Transverse colon (tissue), 4 donors: ENCODE data around the gene CCDC88C. TPM values are rescaled to one million over a fixed set of nuclear protein-coding genes. Genes with fewer than 3 reads are reported as not detected.

ENCODE experiments used
- DNase-seq: peaks from one replicate; pipeline ENCODE4 v3.0.0-alpha.2; 2019
- H3K27ac ChIP-seq, 4 donors: fragments of 200-600 bp; sonication (generic); 2 replicates each; pipeline ENCODE4 v1.5.1; 2016 to 2018; ENCODE audit warnings: inconsistent platforms in 4 of 4
- H3K27me3 ChIP-seq: fragments of 200-600 bp; sonication (generic); 2 replicates; pipeline ENCODE4 v1.5.1; 2017; ENCODE audit warnings: inconsistent platforms
- H3K36me3 ChIP-seq, 4 donors: fragments of 200-600 bp; sonication (generic); 2 replicates each; pipeline ENCODE4 v1.5.1; 2017 to 2019; ENCODE audit warnings: inconsistent platforms in 4 of 4
- H3K4me1 ChIP-seq, 4 donors: fragments of 200-600 bp; sonication (generic); 2 replicates each; pipeline ENCODE4 v1.5.1; 2017 to 2020; ENCODE audit warnings: inconsistent platforms in 4 of 4
- H3K4me3 ChIP-seq, 4 donors: fragments of 200-600 bp; sonication (generic); 1 replicate in 1 of 4; 2 replicates in 3 of 4; pipeline versions ENCODE4 v1.5.1 to v1.6.1; 2017 to 2019; ENCODE audit warnings: inconsistent platforms in 4 of 4
- H3K9me3 ChIP-seq, 2 donors: fragments of 200-600 bp; sonication (generic); 2 replicates each; pipeline ENCODE4 v1.5.1; 2017 to 2019; ENCODE audit warnings: inconsistent platforms in 2 of 2
- CTCF ChIP-seq, 5 experiments: fragments of 200-600 bp in 3 of 5; fragments of 450-650 bp in 2 of 5; sonication (generic) in 3 of 5; IDR thresholded peaks; 1 replicate in 2 of 5; 2 replicates in 3 of 5; pipeline ENCODE4 v1.5.1; 2016 to 2017; ENCODE audit warnings: antibody characterized with exemption in 5 of 5, inconsistent platforms in 3 of 5, mild to moderate bottlenecking in 2 of 5, moderate library complexity in 1 of 5
- EP300 ChIP-seq: sonication (generic); formaldehyde crosslinking; IDR thresholded peaks from one replicate; pipeline ENCODE4 v1.6.1; 2017; ENCODE audit warnings: antibody characterized with exemption, low read depth
- POLR2A ChIP-seq: fragments of 450-650 bp; IDR thresholded peaks from one replicate; pipeline ENCODE4 v1.6.1; 2016; ENCODE audit warnings: antibody characterized with exemption, mild to moderate bottlenecking, moderate library complexity
- POLR2AphosphoS5 ChIP-seq, 3 donors: sonication (generic); formaldehyde crosslinking; IDR thresholded peaks; one replicate each; pipeline ENCODE4 v1.6.1; 2016; ENCODE audit warnings: antibody characterized with exemption in 3 of 3
- WGBS, 2 donors: methylation state at CpG; one replicate each; pipeline ENCODE4 v1.1.5; 2018; ENCODE audit warnings: low coverage in 1 of 2; 5-methylcytosine and 5-hydroxymethylcytosine counted together
- in situ Hi-C, 4 donors: fragments of 200-750 bp; cut with MboI; loops; one replicate each; pipeline versions ENCODE4 v1.15.0 to v1.15.1; 2017; ENCODE audit warnings: low sequenced_read_pairs in 3 of 4, low pct_ligation_motif_present in 1 of 4, low pct_unique_long_range_greater_than_20kb in 1 of 4
- intact Hi-C: fragments of 100-400 bp; cut with DNase I; formaldehyde crosslinking; loops from one replicate; pipeline ENCODE4 v1.15.1; 2023; ENCODE audit warnings: low total_unique reads
- total RNA-seq, 4 donors: library from RNA; depleted of rRNA; stranded (reverse); fragments of >200 nt; gene quantifications; one replicate each; pipeline ENCODE4 v1.1.0, GENCODE V29; 2016

The CCDC88C gene
- total RNA-seq, 4 donors from 2014 or later = 29.5 to 171 (median 60.3) TPM

GRCh38 chr14:91376547-91377477, 40.8 kb downstream of the CCDC88C start:
- no peak overlapping the region for H3K4me3 ChIP-seq
- 84 to 90% methylated on average over 2 to 24 of the region's 28 CpGs for WGBS, 2 donors
- H3K4me1 ChIP-seq = peaks cover 11 to 66% (median 43%) of the 10 kb centered on the region in 4 donors
- no peaks in the 10 kb centered on the region for H3K9me3 ChIP-seq
- TF ChIP-seq POLR2AphosphoS5 (IDR thresholded peaks at IDR 0.05) (no peak), CTCF (IDR thresholded peaks at IDR 0.05) (no peak), POLR2A (no peak), EP300 (no peak)
- intact Hi-C loops = no loop called here
- no peaks in the 10 kb centered on the region for H3K36me3 ChIP-seq
- in situ Hi-C loops = no loop called here
- DNase-seq = no peak
- peak overlapping the region in 2 of 4 donors; percentile 42 to 67 for H3K27ac ChIP-seq
- H3K27me3 ChIP-seq = no peaks in the 10 kb centered on the region

GRCh38 chr14:91375720-91376452, 41.7 kb downstream of the CCDC88C start:
- Histone ChIP-seq H3K36me3 (no peaks in the 10 kb centered on the region), H3K27me3 (no peaks in the 10 kb centered on the region), H3K27ac (peak overlapping the region in 3 of 4 donors; percentile 45 to 67 (median 51)), H3K4me1 (peaks cover 11 to 75% (median 48%) of the 10 kb centered on the region in 4 donors), H3K9me3 (no peaks in the 10 kb centered on the region), H3K4me3 (no peak overlapping the region)
- 94% methylated on average over 23 of the region's 25 CpGs; no CpG with 5 or more reads in 1 of the 2 donors for WGBS, 2 donors
- intact Hi-C loops (no loop called here), in situ Hi-C loops (no loop called here)
- DNase-seq = no peak
- TF ChIP-seq POLR2A (no peak), CTCF (IDR thresholded peaks at IDR 0.05) (no peak), POLR2AphosphoS5 (IDR thresholded peaks at IDR 0.05) (no peak), EP300 (no peak)

GRCh38 chr14:91374879-91375702, 42.5 kb downstream of the CCDC88C start:
- intact Hi-C loops (no loop called here), in situ Hi-C loops (no loop called here)
- peaks cover 13 to 78% (median 52%) of the 10 kb centered on the region in 4 donors for H3K4me1 ChIP-seq
- H3K27ac ChIP-seq = peak overlapping the region; percentile 0 to 58 (median 48)
- DNase-seq = no peak
- no peaks in the 10 kb centered on the region for H3K27me3 ChIP-seq
- no peak overlapping the region for H3K4me3 ChIP-seq
- TF ChIP-seq POLR2A (no peak), POLR2AphosphoS5 (IDR thresholded peaks at IDR 0.05) (no peak), CTCF (IDR thresholded peaks at IDR 0.05) (no peak), EP300 (no peak)
- no peaks in the 10 kb centered on the region for H3K9me3 ChIP-seq
- 76 to 92% methylated on average over 12 to 26 of the region's 26 CpGs for WGBS, 2 donors
- no peaks in the 10 kb centered on the region for H3K36me3 ChIP-seq
